ENCODE results near the gene MITD1. TPM values are rescaled to one million over a fixed set of nuclear protein-coding genes. Genes with fewer than 3 reads are reported as not detected.

The MITD1 gene
- polyA plus RNA-seq, 2 donors: 25.0 to 40.0 TPM

DNA sequence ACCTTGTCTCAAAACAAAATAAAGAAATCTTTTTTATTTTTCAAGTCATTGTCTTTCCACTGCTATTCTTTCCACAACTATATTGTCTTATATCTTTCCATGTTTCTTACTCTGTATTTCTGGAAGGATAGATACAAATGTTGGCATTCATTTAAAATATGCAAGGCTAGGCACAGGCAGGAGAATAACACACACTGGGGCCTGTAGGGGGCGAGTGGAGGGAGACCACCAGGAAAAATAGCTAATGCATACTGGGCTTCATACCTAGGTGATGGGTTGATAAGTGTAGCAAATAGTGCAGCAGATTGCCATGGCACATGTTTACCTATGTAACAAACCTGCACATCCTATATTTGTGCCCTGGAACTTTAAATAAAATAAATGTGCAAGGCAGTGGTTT is 9.7 kb upstream of the MITD1 start:
- H3K27ac ChIP-seq (ENCODE audit: low read depth in 2 of 2, low read length in 1 of 2): no peak overlapping the region
- no peak overlapping the region for H3K4me3 ChIP-seq (ENCODE audit: low read depth in 1 of 2, low read length in 2 of 2)
- no peaks in the 10 kb centered on the region for H3K4me1 ChIP-seq (ENCODE audit: control insufficient read depth in 2 of 2, insufficient read depth in 2 of 2, low read length in 1 of 2)
- H3K36me3 ChIP-seq (ENCODE audit: control insufficient read depth in 2 of 2, insufficient read depth in 2 of 2, low read length in 1 of 2): peaks cover 0 to 2% of the 10 kb centered on the region in 2 donors
- no peaks in the 10 kb centered on the region for H3K27me3 ChIP-seq (ENCODE audit: control insufficient read depth in 1 of 2, insufficient read depth in 2 of 2, low read length in 2 of 2)
- 79 to 97% methylated on average over 1 of the region's 1 CpG for WGBS, 2 donors
- H3K9me3 ChIP-seq (ENCODE audit: control insufficient read depth in 2 of 2, insufficient read depth in 1 of 2, low read depth in 1 of 2, low read length in 1 of 2): no peaks in the 10 kb centered on the region

DNA sequence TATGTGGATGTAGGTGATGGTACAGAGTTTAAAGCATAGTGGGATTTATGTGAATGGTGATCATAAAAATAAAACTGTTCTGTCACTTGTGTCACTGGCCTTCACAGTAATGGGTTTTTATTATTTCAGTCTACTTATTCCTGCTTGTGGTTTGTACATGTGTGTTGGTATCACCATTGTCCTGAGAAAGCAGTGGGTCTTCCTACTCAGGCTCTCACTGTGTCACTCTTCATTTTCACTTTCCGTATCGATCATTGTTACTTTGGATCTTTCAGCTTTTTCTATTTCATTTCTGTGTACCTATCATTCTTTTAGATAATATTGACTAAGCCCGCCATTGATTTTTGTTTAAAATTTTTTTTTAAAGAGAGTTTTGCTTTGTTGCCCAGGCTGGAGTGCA is 7.5 kb upstream of the MITD1 start:
- Histone ChIP-seq H3K4me1 (ENCODE audit: control insufficient read depth in 2 of 2, insufficient read depth in 2 of 2, low read length in 1 of 2) (no peaks in the 10 kb centered on the region), H3K27ac (ENCODE audit: low read depth in 2 of 2, low read length in 1 of 2) (no peak overlapping the region), H3K9me3 (ENCODE audit: control insufficient read depth in 2 of 2, insufficient read depth in 1 of 2, low read depth in 1 of 2, low read length in 1 of 2) (no peaks in the 10 kb centered on the region), H3K36me3 (ENCODE audit: control insufficient read depth in 2 of 2, insufficient read depth in 2 of 2, low read length in 1 of 2) (peaks cover 0 to 2% of the 10 kb centered on the region in 2 donors), H3K4me3 (ENCODE audit: low read depth in 1 of 2, low read length in 2 of 2) (no peak overlapping the region), H3K27me3 (ENCODE audit: control insufficient read depth in 1 of 2, insufficient read depth in 2 of 2, low read length in 2 of 2) (no peaks in the 10 kb centered on the region)
- WGBS, 2 donors: 96% methylated on average over 3 of the region's 3 CpGs

DNA sequence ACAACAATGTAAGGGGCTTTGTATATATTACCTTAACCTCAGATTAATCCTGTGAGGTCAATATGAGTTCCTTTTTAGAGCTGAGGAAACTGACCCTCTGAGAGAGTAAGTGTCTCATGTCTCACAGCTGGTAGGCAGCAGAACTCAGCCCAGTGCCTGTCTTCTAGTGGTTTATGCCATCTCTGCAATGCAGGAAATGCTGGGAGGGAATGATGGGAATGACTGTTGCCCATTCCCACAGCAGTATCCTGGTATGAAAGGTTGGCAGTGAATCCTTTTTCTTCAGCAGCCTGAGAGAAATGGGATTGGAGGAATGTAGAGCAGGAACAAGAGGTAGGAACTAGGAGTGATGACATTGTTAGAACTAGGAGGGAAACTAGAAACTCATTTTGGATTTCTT is 6.2 kb upstream of the MITD1 start:
- Histone ChIP-seq H3K27ac (ENCODE audit: low read depth in 2 of 2, low read length in 1 of 2) (no peak overlapping the region), H3K4me3 (ENCODE audit: low read depth in 1 of 2, low read length in 2 of 2) (no peak overlapping the region), H3K36me3 (ENCODE audit: control insufficient read depth in 2 of 2, insufficient read depth in 2 of 2, low read length in 1 of 2) (peaks cover 0 to 2% of the 10 kb centered on the region in 2 donors), H3K4me1 (ENCODE audit: control insufficient read depth in 2 of 2, insufficient read depth in 2 of 2, low read length in 1 of 2) (no peaks in the 10 kb centered on the region), H3K27me3 (ENCODE audit: control insufficient read depth in 1 of 2, insufficient read depth in 2 of 2, low read length in 2 of 2) (no peaks in the 10 kb centered on the region), H3K9me3 (ENCODE audit: control insufficient read depth in 2 of 2, insufficient read depth in 1 of 2, low read depth in 1 of 2, low read length in 1 of 2) (no peaks in the 10 kb centered on the region)

DNA sequence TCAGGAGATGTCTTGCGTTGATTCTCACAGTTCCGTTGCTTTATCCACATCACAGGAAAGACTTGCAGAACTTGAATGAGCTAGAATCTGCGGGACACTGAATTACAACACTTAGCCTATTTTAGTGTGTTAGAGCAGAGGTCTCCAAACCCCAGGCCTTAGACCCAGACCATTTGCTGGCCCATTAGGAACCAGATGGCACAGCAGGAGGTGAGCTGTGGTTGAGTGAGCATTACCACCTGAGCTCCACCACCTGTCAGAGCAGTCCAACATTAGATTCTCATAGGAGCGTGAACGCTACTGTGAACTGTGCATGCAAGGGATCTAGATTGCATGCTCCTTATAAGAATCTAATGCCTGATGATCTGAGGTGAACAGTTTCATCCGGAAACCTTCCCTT is 4.0 kb upstream of the MITD1 start:
- Histone ChIP-seq H3K4me3 (ENCODE audit: low read depth in 1 of 2, low read length in 2 of 2) (no peak overlapping the region), H3K27ac (ENCODE audit: low read depth in 2 of 2, low read length in 1 of 2) (no peak overlapping the region), H3K36me3 (ENCODE audit: control insufficient read depth in 2 of 2, insufficient read depth in 2 of 2, low read length in 1 of 2) (peaks cover 0 to 2% of the 10 kb centered on the region in 2 donors), H3K9me3 (ENCODE audit: control insufficient read depth in 2 of 2, insufficient read depth in 1 of 2, low read depth in 1 of 2, low read length in 1 of 2) (no peaks in the 10 kb centered on the region), H3K4me1 (ENCODE audit: control insufficient read depth in 2 of 2, insufficient read depth in 2 of 2, low read length in 1 of 2) (no peaks in the 10 kb centered on the region), H3K27me3 (ENCODE audit: control insufficient read depth in 1 of 2, insufficient read depth in 2 of 2, low read length in 2 of 2) (no peaks in the 10 kb centered on the region)
- WGBS, 2 donors: 62 to 64% methylated on average over 6 of the region's 6 CpGs

DNA sequence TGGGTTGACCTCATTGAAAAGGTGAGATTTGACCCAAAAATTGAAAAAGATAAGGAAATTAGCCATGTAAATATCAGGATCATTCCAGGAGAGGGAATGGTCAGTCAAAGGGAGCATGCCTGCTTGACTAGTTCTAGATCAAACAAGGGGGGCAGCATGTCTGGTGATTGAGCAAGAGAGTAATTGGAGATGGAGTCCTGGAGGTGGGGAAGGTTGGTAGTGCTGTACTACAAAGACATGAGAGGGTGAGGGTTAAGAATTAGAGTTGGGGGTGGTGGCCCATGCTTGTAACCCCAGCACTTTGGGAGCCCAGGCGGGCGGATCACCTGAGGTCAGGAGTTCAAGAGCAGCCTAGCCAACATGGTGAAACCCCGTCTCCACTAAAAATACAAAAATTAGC is 2.2 kb upstream of the MITD1 start:
- H3K4me1 ChIP-seq (ENCODE audit: control insufficient read depth in 2 of 2, insufficient read depth in 2 of 2, low read length in 1 of 2): no peaks in the 10 kb centered on the region
- no peaks in the 10 kb centered on the region for H3K27me3 ChIP-seq (ENCODE audit: control insufficient read depth in 1 of 2, insufficient read depth in 2 of 2, low read length in 2 of 2)
- 92 to 97% methylated on average over 3 of the region's 3 CpGs for WGBS, 2 donors
- H3K36me3 ChIP-seq (ENCODE audit: control insufficient read depth in 2 of 2, insufficient read depth in 2 of 2, low read length in 1 of 2): peaks cover 0 to 2% of the 10 kb centered on the region in 2 donors
- no peaks in the 10 kb centered on the region for H3K9me3 ChIP-seq (ENCODE audit: control insufficient read depth in 2 of 2, insufficient read depth in 1 of 2, low read depth in 1 of 2, low read length in 1 of 2)
- H3K27ac ChIP-seq (ENCODE audit: low read depth in 2 of 2, low read length in 1 of 2): no peak overlapping the region
- no peak overlapping the region for H3K4me3 ChIP-seq (ENCODE audit: low read depth in 1 of 2, low read length in 2 of 2)

DNA sequence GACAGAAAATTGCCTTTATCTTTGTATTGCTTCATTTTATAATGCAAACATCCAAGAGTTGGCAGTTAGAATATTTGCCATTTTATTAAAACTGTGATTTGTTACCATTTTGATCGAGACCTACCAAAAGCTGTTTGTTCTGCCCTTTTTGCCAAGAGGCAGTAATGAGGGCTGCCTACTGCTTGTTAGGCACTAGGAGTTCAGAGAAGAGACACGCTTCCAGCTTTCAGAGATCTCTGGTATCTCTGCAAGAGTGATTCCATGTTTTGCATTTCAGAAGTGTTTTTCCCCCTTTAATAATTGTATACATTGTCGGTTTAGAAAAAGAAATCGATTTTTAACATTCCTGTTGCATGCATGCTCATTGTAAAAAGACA is 754 bp upstream of the MITD1 start:
- Histone ChIP-seq H3K4me1 (ENCODE audit: control insufficient read depth in 2 of 2, insufficient read depth in 2 of 2, low read length in 1 of 2) (no peaks in the 10 kb centered on the region), H3K9me3 (ENCODE audit: control insufficient read depth in 2 of 2, insufficient read depth in 1 of 2, low read depth in 1 of 2, low read length in 1 of 2) (no peaks in the 10 kb centered on the region)

DNA sequence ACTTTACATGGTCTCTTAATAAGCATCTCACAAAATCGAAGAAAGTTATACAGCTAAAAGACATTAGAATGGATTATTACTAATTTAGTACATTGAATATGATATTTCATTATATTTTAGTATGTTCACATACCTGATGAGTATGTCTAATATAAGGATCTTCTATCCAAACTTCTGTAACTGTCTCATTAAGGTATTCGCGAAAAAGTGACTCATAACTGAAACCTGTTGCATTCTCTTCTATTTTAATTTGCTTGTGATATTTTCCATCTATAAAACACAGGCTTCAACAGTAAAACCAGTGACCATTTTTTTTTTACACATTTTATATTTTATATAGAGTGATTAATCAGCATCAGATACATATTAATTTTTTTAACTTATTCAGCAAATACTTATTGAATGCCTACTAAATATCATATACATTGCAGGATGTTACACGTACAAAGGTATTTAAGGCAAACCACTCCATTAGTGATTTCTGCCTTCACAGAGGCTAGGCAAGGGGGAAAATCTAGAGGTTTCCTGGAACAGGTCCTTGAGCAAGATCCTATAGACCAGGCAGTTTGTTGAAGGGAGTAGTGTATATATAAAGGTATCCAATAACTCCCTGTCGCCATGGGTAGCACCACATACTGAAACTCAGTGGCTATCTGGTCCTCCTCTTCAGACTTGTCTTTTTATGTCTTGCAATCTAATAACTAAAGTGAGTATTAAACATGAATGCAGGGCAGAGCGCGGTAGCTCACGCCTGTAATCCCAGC is 9.3 kb downstream of the MITD1 start:
- Histone ChIP-seq H3K36me3 (ENCODE audit: control insufficient read depth in 2 of 2, insufficient read depth in 2 of 2, low read length in 1 of 2) (no peaks in the 10 kb centered on the region), H3K27ac (ENCODE audit: low read depth in 2 of 2, low read length in 1 of 2) (no peak overlapping the region)
- 95 to 98% methylated on average over 8 of the region's 8 CpGs for WGBS, 2 donors

More for the DNA sequence above, 754 bp upstream of the MITD1 start:
- Histone ChIP-seq H3K4me3 (ENCODE audit: low read depth in 1 of 2, low read length in 2 of 2) (peak overlapping the region; percentile 97 to 99), H3K36me3 (ENCODE audit: control insufficient read depth in 2 of 2, insufficient read depth in 2 of 2, low read length in 1 of 2) (no peaks in the 10 kb centered on the region), H3K27me3 (ENCODE audit: control insufficient read depth in 1 of 2, insufficient read depth in 2 of 2, low read length in 2 of 2) (no peaks in the 10 kb centered on the region), H3K27ac (ENCODE audit: low read depth in 2 of 2, low read length in 1 of 2) (no peak overlapping the region)
- 3 to 4% methylated on average over 4 of the region's 4 CpGs for WGBS, 2 donors

DNA sequence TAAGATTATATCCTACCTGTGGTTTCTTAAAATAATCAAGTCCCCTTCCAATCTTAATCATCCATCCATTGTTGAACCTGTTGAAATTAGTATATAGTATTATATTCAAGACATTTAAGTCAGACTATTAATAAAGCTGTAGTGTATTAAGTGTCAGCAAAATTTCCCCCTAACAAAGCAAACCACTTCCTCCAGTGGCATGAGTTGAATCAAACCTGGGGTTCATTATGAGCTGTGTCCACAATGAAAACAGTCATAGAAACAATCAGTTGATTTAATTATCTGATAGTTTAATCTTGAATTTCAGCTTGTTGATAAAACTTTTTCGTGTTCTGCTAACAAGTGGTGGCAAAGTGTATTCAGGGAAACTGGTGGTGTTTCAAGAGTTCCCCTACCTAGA is 11.3 kb downstream of the MITD1 start:
- Histone ChIP-seq H3K4me3 (ENCODE audit: low read depth in 1 of 2, low read length in 2 of 2) (no peak overlapping the region), H3K27me3 (ENCODE audit: control insufficient read depth in 1 of 2, insufficient read depth in 2 of 2, low read length in 2 of 2) (no peaks in the 10 kb centered on the region), H3K4me1 (ENCODE audit: control insufficient read depth in 2 of 2, insufficient read depth in 2 of 2, low read length in 1 of 2) (no peaks in the 10 kb centered on the region), H3K9me3 (ENCODE audit: control insufficient read depth in 2 of 2, insufficient read depth in 1 of 2, low read depth in 1 of 2, low read length in 1 of 2) (no peaks in the 10 kb centered on the region), H3K27ac (ENCODE audit: low read depth in 2 of 2, low read length in 1 of 2) (no peak overlapping the region), H3K36me3 (ENCODE audit: control insufficient read depth in 2 of 2, insufficient read depth in 2 of 2, low read length in 1 of 2) (peaks cover 0 to 3% of the 10 kb centered on the region in 2 donors)
- WGBS, 2 donors: 57 to 62% methylated on average over 1 of the region's 1 CpG

More for the DNA sequence above, 9.3 kb downstream of the MITD1 start:
- Histone ChIP-seq H3K27me3 (ENCODE audit: control insufficient read depth in 1 of 2, insufficient read depth in 2 of 2, low read length in 2 of 2) (no peaks in the 10 kb centered on the region), H3K4me1 (ENCODE audit: control insufficient read depth in 2 of 2, insufficient read depth in 2 of 2, low read length in 1 of 2) (no peaks in the 10 kb centered on the region), H3K9me3 (ENCODE audit: control insufficient read depth in 2 of 2, insufficient read depth in 1 of 2, low read depth in 1 of 2, low read length in 1 of 2) (no peaks in the 10 kb centered on the region), H3K4me3 (ENCODE audit: low read depth in 1 of 2, low read length in 2 of 2) (no peak overlapping the region)

DNA sequence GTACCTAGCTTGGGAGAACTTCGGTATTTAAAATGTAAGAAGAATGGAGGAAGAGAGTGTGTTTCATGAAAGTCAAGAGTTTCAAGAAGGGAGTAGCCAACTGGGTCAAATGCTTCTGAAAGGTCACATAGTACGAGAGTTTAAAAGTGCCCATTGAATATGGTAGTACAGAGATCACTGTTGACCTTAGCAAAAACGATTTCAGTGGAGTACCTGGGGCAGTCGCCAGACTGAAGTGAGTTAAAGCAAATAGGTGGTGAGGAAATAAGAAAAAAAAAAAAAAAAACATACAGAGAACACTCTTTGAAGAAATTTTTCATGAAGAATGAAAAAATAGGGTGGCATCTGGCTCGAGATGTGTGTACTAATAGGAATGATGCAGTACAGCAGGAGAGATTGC is 14.6 kb downstream of the MITD1 start:
- Histone ChIP-seq H3K36me3 (ENCODE audit: control insufficient read depth in 2 of 2, insufficient read depth in 2 of 2, low read length in 1 of 2) (peaks cover 0 to 3% of the 10 kb centered on the region in 2 donors), H3K27me3 (ENCODE audit: control insufficient read depth in 1 of 2, insufficient read depth in 2 of 2, low read length in 2 of 2) (no peaks in the 10 kb centered on the region), H3K27ac (ENCODE audit: low read depth in 2 of 2, low read length in 1 of 2) (no peak overlapping the region), H3K9me3 (ENCODE audit: control insufficient read depth in 2 of 2, insufficient read depth in 1 of 2, low read depth in 1 of 2, low read length in 1 of 2) (no peaks in the 10 kb centered on the region), H3K4me3 (ENCODE audit: low read depth in 1 of 2, low read length in 2 of 2) (no peak overlapping the region), H3K4me1 (ENCODE audit: control insufficient read depth in 2 of 2, insufficient read depth in 2 of 2, low read length in 1 of 2) (no peaks in the 10 kb centered on the region)
- 88 to 90% methylated on average over 5 of the region's 5 CpGs for WGBS, 2 donors

DNA sequence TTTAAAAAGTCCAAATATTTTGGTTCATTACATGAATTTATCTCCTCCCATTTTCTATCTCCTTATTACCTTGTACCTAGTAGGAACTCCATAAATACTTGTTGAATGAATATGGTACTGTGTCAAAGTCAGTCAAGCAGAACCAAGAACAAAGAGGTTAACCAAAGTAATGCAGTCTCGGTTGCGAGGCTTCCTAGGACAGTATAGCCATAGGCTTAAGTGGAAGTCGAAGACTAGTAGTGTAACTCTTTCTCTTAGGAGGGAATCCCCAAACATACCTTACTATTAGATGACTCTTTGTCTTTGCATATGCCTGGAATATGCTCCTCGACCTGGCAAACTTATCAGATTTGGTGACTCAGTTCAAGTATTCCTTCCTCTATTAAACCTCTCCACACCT is 21.3 kb downstream of the MITD1 start:
- Histone ChIP-seq H3K36me3 (ENCODE audit: control insufficient read depth in 2 of 2, insufficient read depth in 2 of 2, low read length in 1 of 2) (no peaks in the 10 kb centered on the region), H3K27me3 (ENCODE audit: control insufficient read depth in 1 of 2, insufficient read depth in 2 of 2, low read length in 2 of 2) (no peaks in the 10 kb centered on the region), H3K27ac (ENCODE audit: low read depth in 2 of 2, low read length in 1 of 2) (no peak overlapping the region), H3K9me3 (ENCODE audit: control insufficient read depth in 2 of 2, insufficient read depth in 1 of 2, low read depth in 1 of 2, low read length in 1 of 2) (no peaks in the 10 kb centered on the region), H3K4me1 (ENCODE audit: control insufficient read depth in 2 of 2, insufficient read depth in 2 of 2, low read length in 1 of 2) (no peaks in the 10 kb centered on the region), H3K4me3 (ENCODE audit: low read depth in 1 of 2, low read length in 2 of 2) (no peak overlapping the region)
- whole genome bisulfite sequencing, 2 donors: 72 to 75% methylated on average over 4 of the region's 4 CpGs
